Spinal cord (tissue), 10 donors: ENCODE results near the gene AFG1L. TPM values are rescaled to one million over a fixed set of nuclear protein-coding genes. Genes with fewer than 3 reads are reported as not detected.
"Not testable (repeated sequence)": the region's sequence is repeated elsewhere in the genome, so short reads cannot be mapped to it uniquely, and the experiment has no call there.

Source experiments
- DNase-seq, 6 donors: peaks; one replicate each; pipeline versions ENCODE4 v3.0.0 to v3.0.0-alpha.2; 2013 to 2015; ENCODE audit warnings: low spot score in 6 of 6, low read depth in 4 of 6
- H3K27ac ChIP-seq: one replicate; pipeline ENCODE4 v1.5.1; 2013; ENCODE audit warnings: low read depth, low read length, control low read depth
- H3K27me3 ChIP-seq: one replicate; pipeline ENCODE4 v1.6.1; 2013; ENCODE audit warnings: low read length; ENCODE audit not compliant: control insufficient read depth, insufficient read depth
- H3K36me3 ChIP-seq: one replicate; pipeline ENCODE4 v1.6.1; 2013; ENCODE audit warnings: low read length; ENCODE audit not compliant: control insufficient read depth, insufficient read depth
- H3K4me1 ChIP-seq: one replicate; pipeline ENCODE4 v1.6.1; 2013; ENCODE audit warnings: low read length; ENCODE audit not compliant: control insufficient read depth, insufficient read depth
- H3K4me3 ChIP-seq: one replicate; pipeline ENCODE4 v1.5.1; 2013; ENCODE audit warnings: low read depth, low read length, control low read depth
- H3K9me3 ChIP-seq: one replicate; pipeline ENCODE4 v1.6.1; 2013; ENCODE audit warnings: low read length; ENCODE audit not compliant: control insufficient read depth, insufficient read depth
- WGBS: methylation state at CpG from one replicate; pipeline ENCODE4 v1.1.5; 2013; ENCODE audit warnings: missing lambda C conversion rate; ENCODE audit not compliant: insufficient coverage; 5-methylcytosine and 5-hydroxymethylcytosine counted together
- polyA plus RNA-seq, 2 donors: library from polyadenylated mRNA; unstranded; fragments of 120-200 nt; gene quantifications; one replicate each; pipeline ENCODE4 v1.2.1, GENCODE V29; 2013; ENCODE audit not compliant: insufficient read length in 2 of 2
- total RNA-seq, 2 donors: library from RNA; depleted of rRNA in 1 of 2; stranded (reverse); fragments of 120-200 nt in 1 of 2; fragments of >200 nt in 1 of 2; gene quantifications; one replicate each; pipeline versions ENCODE4 v1.2.3 to v1.2.4, GENCODE V29; 2013 to 2014
- donor health status: healthy.

Gene AFG1L
- total and polyA plus RNA-seq, 4 donors: 5.6 to 12.0 (median 9.5) TPM

DNA sequence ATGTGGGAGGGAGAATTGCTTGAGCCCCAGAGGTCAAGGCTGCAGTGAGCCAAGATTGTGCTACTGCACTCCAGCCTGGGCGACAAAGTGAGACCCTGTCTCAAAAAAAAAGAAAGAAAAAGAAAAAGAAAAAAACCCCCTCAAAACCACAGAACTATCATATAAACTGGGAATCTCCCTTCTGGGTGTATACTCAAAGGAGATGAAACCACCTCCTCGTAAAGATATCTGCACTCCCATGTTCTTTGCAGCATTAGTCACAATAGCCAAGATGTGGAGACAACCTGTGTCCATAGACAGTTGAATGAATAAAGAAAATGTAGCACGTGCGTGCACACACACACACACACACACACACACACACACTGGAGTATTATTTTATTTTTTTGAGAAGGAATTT is 8.5 kb upstream of the AFG1L start:
- Histone ChIP-seq H3K4me1 (no peaks in the 10 kb centered on the region), H3K27me3 (no peaks in the 10 kb centered on the region), H3K36me3 (no peaks in the 10 kb centered on the region), H3K4me3 (no peak overlapping the region), H3K9me3 (no peaks in the 10 kb centered on the region), H3K27ac (no peak overlapping the region)
- WGBS: no CpG with 5 or more reads among the region's 4 CpGs
- no peak for DNase-seq

DNA sequence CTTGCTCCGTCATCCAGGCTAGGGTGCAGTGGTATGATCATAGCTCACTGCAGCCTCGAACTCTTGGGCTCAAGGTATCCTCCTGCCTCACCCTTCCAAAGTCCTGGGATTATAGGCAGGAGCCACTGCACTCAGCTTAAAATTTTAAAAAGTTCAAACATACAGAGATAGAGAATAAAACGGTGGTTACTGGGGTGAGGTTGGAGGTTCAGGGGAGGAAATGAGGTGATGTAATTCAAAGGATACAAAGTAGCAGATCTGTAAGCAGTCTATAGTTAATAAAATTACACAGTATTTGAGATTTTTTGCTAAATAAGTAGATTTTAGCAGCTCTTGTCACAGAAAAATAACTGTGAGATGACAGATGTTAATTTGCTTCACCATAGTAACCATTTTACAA is 7.5 kb upstream of the AFG1L start:
- Histone ChIP-seq H3K9me3 (no peaks in the 10 kb centered on the region), H3K4me1 (no peaks in the 10 kb centered on the region), H3K4me3 (no peak overlapping the region), H3K27me3 (no peaks in the 10 kb centered on the region), H3K36me3 (no peaks in the 10 kb centered on the region), H3K27ac (no peak overlapping the region)
- 100% methylated on average over 2 of the region's 3 CpGs for WGBS
- no peak for DNase-seq

DNA sequence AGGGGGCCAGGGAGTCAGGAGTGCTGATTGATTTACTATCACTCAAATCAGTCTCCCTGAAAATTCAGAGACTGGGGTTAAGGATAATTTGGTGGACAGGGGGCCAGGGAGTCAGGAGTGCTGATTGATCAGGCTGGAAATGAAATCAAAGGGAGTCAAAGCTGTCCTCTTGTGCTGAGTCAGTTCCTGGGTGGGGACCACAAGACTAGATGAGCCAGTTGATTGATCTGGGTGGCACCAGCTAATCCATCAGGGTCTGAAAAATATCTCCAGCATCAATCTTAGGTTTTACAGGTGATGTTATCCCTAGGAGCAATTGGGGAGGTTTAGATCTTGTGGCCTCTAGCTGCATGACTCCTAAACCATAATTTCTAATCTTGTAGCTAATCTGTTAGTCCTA is 6.1 kb upstream of the AFG1L start:
- Histone ChIP-seq H3K4me1 (peaks cover under 1% of the 10 kb centered on the region), H3K27ac (no peak overlapping the region), H3K4me3 (no peak overlapping the region), H3K27me3 (no peaks in the 10 kb centered on the region), H3K36me3 (no peaks in the 10 kb centered on the region), H3K9me3 (no peaks in the 10 kb centered on the region)
- no peak for DNase-seq

DNA sequence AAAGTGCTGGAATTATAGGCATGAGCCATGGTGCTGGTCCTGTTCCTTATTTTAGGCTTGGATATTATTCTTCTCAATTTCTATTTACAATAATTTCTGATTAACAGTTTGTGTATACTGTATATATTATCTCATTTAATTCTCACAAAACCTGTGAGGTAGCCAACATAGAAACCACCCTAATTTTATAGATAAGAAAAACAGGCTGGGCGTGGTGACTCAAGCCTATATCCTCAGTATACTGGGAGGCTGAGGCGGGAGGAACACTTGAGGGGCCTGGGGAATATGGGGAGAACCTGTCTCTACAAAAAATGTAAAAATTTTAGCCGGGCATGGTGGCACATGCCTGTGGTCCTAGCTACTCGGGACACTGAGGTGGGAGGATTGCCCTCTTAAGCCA is 3.8 kb upstream of the AFG1L start:
- Histone ChIP-seq H3K4me1 (peaks cover 9% of the 10 kb centered on the region), H3K9me3 (no peaks in the 10 kb centered on the region), H3K27me3 (no peaks in the 10 kb centered on the region), H3K27ac (no peak overlapping the region), H3K4me3 (no peak overlapping the region), H3K36me3 (no peaks in the 10 kb centered on the region)
- no peak for DNase-seq
- WGBS: 93% methylated on average over 2 of the region's 4 CpGs

DNA sequence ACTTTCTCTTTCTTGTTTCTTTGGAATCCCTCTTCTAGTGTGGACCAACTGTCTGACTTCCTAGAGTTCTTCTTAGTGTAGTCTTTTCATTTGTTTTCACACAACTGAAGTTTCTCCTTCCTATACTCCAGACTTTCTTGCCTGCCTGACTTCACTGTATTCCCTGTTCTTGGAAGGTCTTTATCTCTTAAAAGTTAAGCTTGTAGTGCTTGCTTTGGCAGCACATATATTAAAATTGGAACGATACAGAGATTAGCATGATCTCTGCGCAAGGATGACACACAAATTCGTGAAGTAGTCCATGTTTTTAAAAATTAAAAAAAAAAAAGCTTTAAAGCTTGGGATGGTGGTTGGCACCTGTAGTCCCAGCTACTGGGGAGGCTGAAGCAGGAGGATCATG is 2.3 kb upstream of the AFG1L start:
- not testable (repeated sequence) for H3K4me1 ChIP-seq, H3K36me3 ChIP-seq, H3K27me3 ChIP-seq, H3K4me3 ChIP-seq, DNase-seq, H3K27ac ChIP-seq, H3K9me3 ChIP-seq
- WGBS: no CpG with 5 or more reads among the region's 3 CpGs

DNA sequence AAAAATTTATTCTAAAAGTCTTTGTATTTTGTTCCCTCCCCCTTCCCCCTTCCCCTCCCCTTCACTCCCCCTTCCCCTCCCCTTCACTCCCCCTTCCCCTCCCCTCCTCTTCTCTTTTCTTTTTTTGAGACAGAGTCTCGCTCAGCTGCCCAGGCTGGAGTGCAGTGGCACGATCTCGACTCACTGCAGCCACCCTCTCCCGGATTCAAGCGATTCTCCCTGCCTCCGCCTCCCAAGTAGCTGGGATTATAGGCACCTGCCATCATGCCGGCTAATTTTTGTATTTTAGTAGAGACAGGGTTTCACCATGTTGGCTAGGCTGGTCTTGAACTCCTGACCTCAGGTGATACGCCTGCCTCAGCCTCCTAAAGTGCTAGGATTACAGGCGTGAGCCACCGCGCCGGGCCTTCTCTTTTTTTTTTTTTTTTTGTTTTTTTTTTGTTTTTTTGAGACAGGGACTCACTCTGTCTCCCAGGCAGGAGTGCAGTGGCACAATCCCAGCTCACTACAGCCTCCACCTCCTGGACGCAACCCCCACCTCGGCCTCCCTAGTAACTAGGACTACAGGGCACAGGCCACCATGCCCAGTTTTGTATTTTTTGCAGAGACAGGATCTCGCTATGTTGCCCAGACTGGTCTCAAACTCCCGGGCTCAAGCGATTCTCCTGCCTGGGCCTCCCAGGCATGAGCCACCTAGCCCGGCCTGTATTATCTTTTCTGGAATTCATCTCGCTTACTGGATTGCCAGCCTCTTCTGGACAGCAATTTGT is 1.1 kb upstream of the AFG1L start:
- no peak overlapping the region for H3K27ac ChIP-seq
- H3K36me3 ChIP-seq: no peaks in the 10 kb centered on the region
- peaks cover 9% of the 10 kb centered on the region for H3K4me1 ChIP-seq
- no peaks in the 10 kb centered on the region for H3K27me3 ChIP-seq
- 90% methylated on average over 12 of the region's 19 CpGs for WGBS
- no peaks in the 10 kb centered on the region for H3K9me3 ChIP-seq
- no peak for DNase-seq
- H3K4me3 ChIP-seq: no peak overlapping the region

DNA sequence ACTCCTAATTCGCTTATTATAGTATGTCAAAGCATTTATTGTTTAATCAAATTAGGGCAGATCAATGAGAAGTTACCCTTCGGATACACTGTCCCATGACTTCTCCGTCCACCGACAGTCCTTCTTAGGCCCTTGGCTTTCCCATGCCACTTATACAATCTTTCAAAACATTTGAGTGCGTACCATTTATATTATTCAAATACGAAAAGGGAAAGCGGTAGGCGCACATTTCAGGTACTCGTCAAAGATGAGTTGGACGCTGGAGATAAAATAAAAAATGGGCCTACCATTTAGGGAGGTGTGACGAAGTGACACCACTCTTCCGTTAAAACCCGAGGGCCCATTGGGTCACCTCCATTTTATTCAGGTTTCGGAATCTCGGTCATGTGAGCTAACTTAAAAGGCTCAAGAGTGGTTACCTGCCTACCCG is 542 bp upstream of the AFG1L start:
- 16% methylated on average over 10 of the region's 16 CpGs for WGBS
- DNase-seq: no peak
- no peaks in the 10 kb centered on the region for H3K9me3 ChIP-seq
- H3K36me3 ChIP-seq: no peaks in the 10 kb centered on the region
- H3K4me3 ChIP-seq: peak overlapping the region; percentile 98
- no peaks in the 10 kb centered on the region for H3K27me3 ChIP-seq
- peak overlapping the region; percentile 92 for H3K27ac ChIP-seq
- H3K4me1 ChIP-seq: peaks cover 9% of the 10 kb centered on the region

DNA sequence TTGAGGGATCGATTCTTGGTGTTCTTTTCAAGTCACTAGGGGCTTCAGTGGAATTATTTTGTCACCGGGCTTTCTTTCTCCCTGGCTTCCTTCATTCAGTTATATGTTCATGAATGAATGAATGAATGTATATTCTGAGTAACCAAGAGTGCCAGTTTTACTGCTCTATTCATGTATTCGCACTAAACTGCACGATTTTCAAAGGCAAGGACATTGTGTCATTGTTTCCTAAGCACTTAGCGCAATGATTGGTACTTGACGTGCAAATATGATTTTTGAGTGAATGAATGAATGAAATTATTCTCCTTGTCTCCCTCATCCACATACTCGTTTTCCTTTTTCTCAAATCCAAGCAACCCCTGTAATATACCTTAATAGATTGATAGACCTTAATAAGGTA is 822 bp downstream of the AFG1L start:
- Histone ChIP-seq H3K4me1 (peaks cover 9% of the 10 kb centered on the region), H3K27ac (peak overlapping the region; percentile 92), H3K4me3 (peak overlapping the region; percentile 98), H3K9me3 (no peaks in the 10 kb centered on the region), H3K27me3 (no peaks in the 10 kb centered on the region), H3K36me3 (no peaks in the 10 kb centered on the region)
- no CpG with 5 or more reads among the region's 7 CpGs for WGBS
- no peak for DNase-seq

DNA sequence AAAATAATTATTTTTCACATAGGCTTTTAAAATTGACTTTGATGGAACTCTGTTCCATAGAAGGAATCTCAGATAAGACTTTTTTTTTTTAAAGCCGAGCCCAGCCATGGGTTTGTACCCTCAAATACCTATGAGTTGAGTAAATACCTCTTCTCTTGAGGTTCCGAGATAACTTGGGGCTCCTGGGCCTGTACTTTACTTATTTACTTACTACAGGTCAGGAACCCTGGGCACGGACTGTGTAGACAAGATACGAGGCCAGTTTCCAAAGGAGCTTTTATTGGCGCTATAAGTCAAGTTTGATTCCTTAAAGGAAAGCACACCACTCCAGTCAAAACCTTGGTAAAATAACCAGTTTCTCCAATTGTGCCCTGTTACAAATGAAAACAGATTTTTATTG is 7.5 kb downstream of the AFG1L start:
- no peaks in the 10 kb centered on the region for H3K4me1 ChIP-seq
- H3K27me3 ChIP-seq: no peaks in the 10 kb centered on the region
- H3K4me3 ChIP-seq: no peak overlapping the region
- H3K36me3 ChIP-seq: no peaks in the 10 kb centered on the region
- DNase-seq: no peak
- H3K27ac ChIP-seq: no peak overlapping the region
- H3K9me3 ChIP-seq: no peaks in the 10 kb centered on the region
- 97% methylated on average over 4 of the region's 5 CpGs for WGBS

DNA sequence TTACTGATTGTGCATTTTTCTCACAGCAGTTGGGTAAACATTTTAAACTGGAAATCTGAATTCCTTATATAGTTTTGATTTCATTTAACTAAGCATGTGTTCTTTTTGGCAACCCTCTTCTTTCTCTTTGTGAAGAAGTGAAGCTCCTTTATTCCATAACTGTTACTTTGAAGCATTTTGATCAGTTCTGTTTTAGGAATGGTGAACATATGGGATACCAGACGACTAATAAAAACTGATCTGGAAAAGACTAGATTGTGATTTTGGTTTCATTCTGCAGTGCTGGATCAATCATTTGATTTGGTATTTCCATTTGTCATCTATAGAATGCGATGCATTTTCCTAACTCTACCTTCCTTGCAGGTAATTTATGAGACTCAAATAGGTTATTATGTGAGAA is 9.8 kb downstream of the AFG1L start:
- WGBS: 82% methylated on average over 1 of the region's 2 CpGs
- DNase-seq: peak in 1 of 6 donors; percentile 72

More for the DNA sequence above, 9.8 kb downstream of the AFG1L start:
- no peak overlapping the region for H3K4me3 ChIP-seq
- H3K36me3 ChIP-seq: no peaks in the 10 kb centered on the region
- H3K4me1 ChIP-seq: no peaks in the 10 kb centered on the region
- H3K27me3 ChIP-seq: no peaks in the 10 kb centered on the region
- H3K27ac ChIP-seq: no peak overlapping the region
- no peaks in the 10 kb centered on the region for H3K9me3 ChIP-seq
